ENCODE measurements around the gene LSMEM2. TPM values are rescaled to one million over a fixed set of nuclear protein-coding genes. Genes with fewer than 3 reads are reported as not detected.

Gene LSMEM2
- total RNA-seq, 1 donor from 2014 or later, result not detected

DNA sequence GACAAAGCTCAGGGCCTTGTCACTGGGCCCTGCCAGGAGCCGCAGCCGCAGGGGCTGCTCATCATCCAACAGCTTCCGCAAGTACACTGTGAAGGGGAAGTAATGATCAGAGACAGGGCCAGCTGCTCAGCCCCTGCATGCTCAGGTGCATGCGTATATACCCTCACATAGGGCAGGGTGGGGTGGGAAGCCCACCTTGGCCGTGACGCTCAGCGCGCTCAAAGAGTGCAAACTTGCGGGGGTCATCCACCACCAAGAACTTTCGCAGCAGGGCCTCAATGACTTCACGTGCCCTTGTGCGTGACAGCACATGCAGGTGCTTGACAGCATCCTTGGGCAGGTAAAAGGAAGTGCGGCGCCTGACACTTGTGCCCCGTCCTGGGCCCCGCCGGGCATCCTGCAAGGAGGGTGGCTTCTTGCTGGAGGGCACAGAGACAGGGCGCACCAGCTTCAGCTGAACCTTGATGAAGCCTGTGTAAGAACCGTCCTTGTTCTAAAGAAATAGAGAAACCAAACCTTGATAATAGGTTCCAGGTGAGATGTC lies 52.5 kb downstream of the LSMEM2 start:
- intact Hi-C loops (cut with micrococcal nuclease), result no loop called here

DNA sequence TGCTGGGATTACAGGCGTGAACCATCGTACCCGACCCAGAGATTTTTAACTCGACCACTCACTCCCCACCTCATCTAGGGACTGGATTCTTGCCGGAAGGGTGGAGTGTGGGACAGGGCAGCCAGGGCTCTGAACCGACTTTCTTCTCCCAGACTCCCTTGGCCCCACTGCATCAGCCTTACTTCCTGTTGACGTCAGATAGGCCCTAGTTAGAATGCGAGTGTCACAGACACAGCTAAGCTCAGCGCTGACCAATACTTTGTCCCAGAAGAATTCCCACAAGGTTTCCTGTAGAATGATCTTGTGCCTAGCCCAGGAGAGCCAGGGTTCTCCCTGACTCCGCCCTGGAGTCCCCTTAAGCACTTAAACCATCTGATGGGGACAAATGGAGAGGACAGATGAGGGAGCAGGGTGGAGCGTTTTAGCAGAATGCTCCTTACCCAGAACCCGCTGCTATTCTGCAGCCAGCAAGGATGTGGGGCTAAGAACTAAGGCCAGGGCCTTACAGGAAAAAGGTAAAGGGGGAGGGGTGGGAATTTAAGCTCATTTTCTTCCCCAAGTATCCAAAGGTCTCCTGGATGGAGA lies 54.9 kb downstream of the LSMEM2 start:
- intact Hi-C loops (cut with micrococcal nuclease), result no loop called here

DNA sequence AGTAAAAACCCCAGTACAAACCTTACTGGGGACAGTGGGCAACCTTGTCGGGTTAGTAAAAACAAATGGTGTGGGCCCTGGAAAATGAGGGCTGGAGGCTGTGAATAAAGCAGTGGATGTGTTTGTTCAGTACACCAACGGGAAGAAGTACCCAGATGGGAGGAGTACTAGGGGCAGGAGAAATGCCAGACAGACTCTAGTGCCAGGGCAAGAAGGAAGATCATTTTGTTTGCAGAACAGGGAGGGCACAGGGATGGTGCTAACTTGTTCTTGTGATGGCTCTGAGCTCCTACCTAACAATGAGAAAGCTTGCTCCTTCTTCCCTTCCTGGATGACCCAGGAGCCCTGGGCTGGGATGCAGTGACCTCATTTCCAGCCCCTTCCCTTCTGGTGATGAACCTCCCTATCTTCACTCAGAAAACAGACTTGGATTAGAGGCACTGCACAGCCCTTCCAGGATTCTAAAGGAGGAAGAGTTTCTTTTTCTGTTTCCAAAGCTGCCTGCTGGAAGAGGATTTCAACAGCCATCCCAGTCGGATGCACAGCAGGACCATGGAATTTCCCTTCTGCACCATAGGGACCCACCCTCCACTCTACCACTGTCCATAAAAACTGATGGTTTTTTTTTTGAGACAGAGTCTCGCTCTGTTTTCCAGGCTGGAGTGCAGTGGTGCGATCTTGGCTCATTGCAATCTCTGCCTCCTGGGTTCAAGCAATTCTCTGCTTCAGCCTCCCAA lies 55.6 kb downstream of the LSMEM2 start:
- intact Hi-C loops (cut with micrococcal nuclease), result loop anchor here (5.0 kb wide), 1 partner anchor 1163 kb away; no protein-coding TSS in a partner anchor

GRCh38 chr3:50336452-50337174 lies 57.7 kb downstream of the LSMEM2 start:
- intact Hi-C loops (cut with micrococcal nuclease), result loop anchor here (1.0 to 5.0 kb wide), 10 partner anchors 8 to 1161 kb away; partner anchors contain the start of genes CYB561D2, HYAL3, IFRD2 and MAPKAPK3

GRCh38 chr3:50337175-50337861 lies 58.4 kb downstream of the LSMEM2 start:
- intact Hi-C loops (cut with micrococcal nuclease), result loop anchor here (1.0 to 5.0 kb wide), 10 partner anchors 9 to 1160 kb away; partner anchors contain the start of genes CYB561D2, HYAL3, IFRD2 and MAPKAPK3

Other genes with a start within 250 kb of the LSMEM2 start
- gene RBM5, start 190.2 kb upstream of the LSMEM2 start, total RNA-seq, result 214 and 218 TPM in 2 replicates
- gene SEMA3F, start 123.8 kb upstream of the LSMEM2 start, total RNA-seq, result 0.22 TPM in 1 of 2 replicates, not detected in the other
- not detected in 2 replicates for gene GNAT1, start 87.5 kb upstream of the LSMEM2 start, total RNA-seq
- not detected in 2 replicates for gene SLC38A3, start 73.8 kb upstream of the LSMEM2 start, total RNA-seq
- 451 and 460 TPM in 2 replicates for gene GNAI2, start 42.9 kb upstream of the LSMEM2 start, total RNA-seq
- 1.2 TPM in 2 replicates for gene SEMA3B, start 9.9 kb upstream of the LSMEM2 start, total RNA-seq
- 84.6 and 91.1 TPM in 2 replicates for gene IFRD2, start 13.3 kb downstream of the LSMEM2 start, total RNA-seq
- 12.5 and 15.6 TPM in 2 replicates for gene HYAL3, start 20.3 kb downstream of the LSMEM2 start, total RNA-seq
- gene NAA80, start 20.3 kb downstream of the LSMEM2 start, total RNA-seq, result 28.3 and 30.8 TPM in 2 replicates
- 0.29 and 0.32 TPM in 2 replicates for gene HYAL1, start 24.5 kb downstream of the LSMEM2 start, total RNA-seq
- gene HYAL2, start 43.7 kb downstream of the LSMEM2 start, total RNA-seq, result 6.5 and 7.9 TPM in 2 replicates
- 23.1 and 25.7 TPM in 2 replicates for gene TUSC2, start 49.1 kb downstream of the LSMEM2 start, total RNA-seq
- gene RASSF1, start 61.7 kb downstream of the LSMEM2 start, total RNA-seq, result 70.3 and 70.4 TPM in 2 replicates
- gene ZMYND10, start 66.6 kb downstream of the LSMEM2 start, total RNA-seq, result 1.2 and 1.6 TPM in 2 replicates
- gene NPRL2, start 71.7 kb downstream of the LSMEM2 start, total RNA-seq, result 42.3 and 51.8 TPM in 2 replicates
- gene CYB561D2, start 71.8 kb downstream of the LSMEM2 start, total RNA-seq, result 44.4 and 45.6 TPM in 2 replicates
- 23.1 and 23.3 TPM in 2 replicates for gene TMEM115, start 80.4 kb downstream of the LSMEM2 start, total RNA-seq
- 1.7 and 1.8 TPM in 2 replicates for gene CACNA2D2, start 224.5 kb downstream of the LSMEM2 start, total RNA-seq

Measured in T-helper 1 cell treated with Interleukin-12 subunit alpha and Interleukin-12 subunit beta and Interleukin-4 antibody, amounts not matched to agents 30 ng/mL and 1 ng/mL, for 36 hours (primary cell).